Left ventricle myocardium inferior (tissue), 1 donor: Measurements from ENCODE around the gene WSCD2. TPM values are rescaled to one million over a fixed set of nuclear protein-coding genes. Genes with fewer than 3 reads are reported as not detected.

Experiments
- DNase-seq: peaks from one replicate; pipeline ENCODE4 v3.0.0-alpha.2; 2020
- H3K27ac ChIP-seq: fragments of 200-600 bp; replicated peaks from 2 replicates; pipeline ENCODE4 v1.8.0; 2021
- H3K27me3 ChIP-seq: fragments of 200-600 bp; 2 replicates; pipeline ENCODE4 v1.8.0; 2021; ENCODE audit warnings: low read depth
- H3K36me3 ChIP-seq: fragments of 200-600 bp; 2 replicates; pipeline ENCODE4 v1.8.0; 2021
- H3K4me1 ChIP-seq: fragments of 200-600 bp; 2 replicates; pipeline ENCODE4 v1.8.0; 2021
- H3K4me3 ChIP-seq: fragments of 200-600 bp; 2 replicates; pipeline ENCODE4 v1.8.0; 2021; ENCODE audit warnings: mild to moderate bottlenecking, moderate library complexity
- H3K9me3 ChIP-seq: fragments of 200-600 bp; replicated peaks from 2 replicates; pipeline ENCODE4 v1.8.0; 2021
- intact Hi-C: fragments of 100-400 bp; cut with micrococcal nuclease; formaldehyde crosslinking; loops from one replicate; pipeline ENCODE4 v1.11.0; 2022
- total RNA-seq: library from RNA; stranded (reverse); fragmentation: NEBNext Ultra II Directional; extraction: Animal tissue kit (Norgen Biotek cat#: 25700); gene quantifications from one replicate; pipeline ENCODE4 v1.2.1, GENCODE V29; 2021
- TF ChIP-seq, protein P1 (sequence below): fragments of 200-600 bp; IDR thresholded peaks from 2 replicates; pipeline ENCODE4 v1.8.0; 2021; ENCODE audit warnings: antibody characterized with exemption, mild to moderate bottlenecking, borderline replicate concordance
- donor health status: DM: no; HTN: yes; CAD: no; lungs with severe emphysema.

Gene WSCD2
- total RNA-seq, 1 donor from 2014 or later: 0.14 TPM

DNA sequence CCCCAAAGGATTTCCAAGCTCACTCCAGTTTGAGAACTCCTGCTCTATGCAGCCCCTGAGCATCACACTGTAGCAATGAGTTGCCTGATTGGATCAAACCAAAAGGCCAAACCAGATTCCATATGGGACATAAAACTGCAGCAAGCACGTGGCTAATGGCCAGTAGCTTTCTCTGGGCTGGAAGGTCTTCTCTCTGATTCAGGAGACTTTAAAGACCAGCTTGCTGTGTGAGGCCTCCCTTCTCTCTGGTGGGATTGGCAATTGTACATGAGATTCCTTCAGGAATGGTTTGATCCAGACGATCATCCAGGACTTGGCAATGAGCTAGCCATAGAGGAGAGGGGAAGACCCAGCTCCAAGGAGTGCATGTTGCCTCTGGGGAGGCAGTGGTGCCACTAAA, 50.2 kb downstream of the WSCD2 start:
- TF ChIP-seq, protein P1, sequence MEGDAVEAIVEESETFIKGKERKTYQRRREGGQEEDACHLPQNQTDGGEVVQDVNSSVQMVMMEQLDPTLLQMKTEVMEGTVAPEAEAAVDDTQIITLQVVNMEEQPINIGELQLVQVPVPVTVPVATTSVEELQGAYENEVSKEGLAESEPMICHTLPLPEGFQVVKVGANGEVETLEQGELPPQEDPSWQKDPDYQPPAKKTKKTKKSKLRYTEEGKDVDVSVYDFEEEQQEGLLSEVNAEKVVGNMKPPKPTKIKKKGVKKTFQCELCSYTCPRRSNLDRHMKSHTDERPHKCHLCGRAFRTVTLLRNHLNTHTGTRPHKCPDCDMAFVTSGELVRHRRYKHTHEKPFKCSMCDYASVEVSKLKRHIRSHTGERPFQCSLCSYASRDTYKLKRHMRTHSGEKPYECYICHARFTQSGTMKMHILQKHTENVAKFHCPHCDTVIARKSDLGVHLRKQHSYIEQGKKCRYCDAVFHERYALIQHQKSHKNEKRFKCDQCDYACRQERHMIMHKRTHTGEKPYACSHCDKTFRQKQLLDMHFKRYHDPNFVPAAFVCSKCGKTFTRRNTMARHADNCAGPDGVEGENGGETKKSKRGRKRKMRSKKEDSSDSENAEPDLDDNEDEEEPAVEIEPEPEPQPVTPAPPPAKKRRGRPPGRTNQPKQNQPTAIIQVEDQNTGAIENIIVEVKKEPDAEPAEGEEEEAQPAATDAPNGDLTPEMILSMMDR: no peak
- Histone ChIP-seq H3K9me3 (peaks cover 6% of the 10 kb centered on the region), H3K4me1 (no peaks in the 10 kb centered on the region), H3K27ac (no peak overlapping the region), H3K4me3 (no peak overlapping the region), H3K27me3 (peaks cover 5% of the 10 kb centered on the region), H3K36me3 (no peaks in the 10 kb centered on the region)
- no peak for DNase-seq
- intact Hi-C loops: no loop called here

DNA sequence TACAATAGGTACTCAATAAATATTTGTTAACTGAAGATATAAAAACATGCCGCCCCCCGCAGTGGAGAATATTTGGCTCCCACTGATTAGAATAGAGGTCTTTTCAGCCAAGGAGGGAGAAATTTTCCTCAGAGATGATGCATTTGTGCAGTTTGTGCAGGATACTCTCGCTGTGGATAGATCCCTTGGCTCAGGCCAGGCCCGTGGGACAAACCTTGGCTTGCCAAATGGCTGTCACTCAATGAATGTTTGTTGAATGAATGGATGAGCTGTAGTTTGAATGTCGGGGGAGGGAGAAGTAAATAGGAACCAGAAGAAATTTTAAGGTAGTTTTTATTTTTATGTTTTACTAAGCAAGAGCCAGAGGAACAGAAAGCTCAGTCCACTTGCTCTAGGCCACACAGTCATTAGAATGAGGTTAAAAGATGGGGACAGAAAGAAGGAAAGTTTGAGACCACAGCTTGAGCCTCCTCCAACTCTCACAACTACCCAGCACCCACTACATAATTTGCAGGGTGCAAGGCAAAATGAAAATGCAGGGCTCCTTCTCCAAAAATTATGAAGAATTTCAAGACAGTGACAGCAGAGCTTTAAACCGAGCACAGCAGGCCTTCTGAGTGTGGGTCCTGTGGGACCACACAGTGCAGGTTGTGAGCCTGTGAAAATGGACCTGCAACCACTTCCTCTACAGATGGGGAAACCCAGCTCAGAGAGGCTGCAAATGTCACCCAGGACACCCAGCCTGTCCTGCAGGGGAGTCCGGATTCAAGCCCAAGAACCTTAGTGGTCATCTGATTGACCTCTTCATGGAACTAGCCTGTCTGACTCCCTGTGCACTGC, 51.4 kb downstream of the WSCD2 start:
- intact Hi-C loops: no loop called here
- Histone ChIP-seq H3K4me3 (no peak overlapping the region), H3K9me3 (peaks cover 6% of the 10 kb centered on the region), H3K36me3 (no peaks in the 10 kb centered on the region), H3K4me1 (no peaks in the 10 kb centered on the region), H3K27ac (no peak overlapping the region), H3K27me3 (peaks cover 5% of the 10 kb centered on the region)
- DNase-seq: no peak
- TF ChIP-seq, protein P1: no peak

DNA sequence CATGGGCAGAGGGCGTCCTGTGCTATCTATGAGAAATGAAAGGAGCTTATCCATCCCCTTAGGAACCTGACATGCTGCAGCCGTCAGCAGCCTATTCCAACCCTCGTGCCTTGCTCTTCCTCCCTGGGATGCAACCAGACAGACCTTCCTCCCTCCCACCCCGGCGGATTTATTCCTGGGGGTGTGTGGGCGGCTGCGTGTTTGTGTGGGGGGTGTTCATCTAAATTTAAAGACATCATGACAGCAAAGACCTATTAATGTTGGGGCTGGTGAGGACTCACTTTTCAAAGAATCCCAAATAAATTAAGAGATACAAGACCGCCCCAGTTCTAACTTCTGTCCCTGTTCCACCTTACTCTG, 52.0 kb downstream of the WSCD2 start:
- Histone ChIP-seq H3K27ac (no peak overlapping the region), H3K9me3 (peaks cover 6% of the 10 kb centered on the region), H3K27me3 (peaks cover 5% of the 10 kb centered on the region), H3K36me3 (no peaks in the 10 kb centered on the region), H3K4me3 (no peak overlapping the region), H3K4me1 (no peaks in the 10 kb centered on the region)
- intact Hi-C loops: no loop called here
- no peak for DNase-seq
- TF ChIP-seq, protein P1: no peak

DNA sequence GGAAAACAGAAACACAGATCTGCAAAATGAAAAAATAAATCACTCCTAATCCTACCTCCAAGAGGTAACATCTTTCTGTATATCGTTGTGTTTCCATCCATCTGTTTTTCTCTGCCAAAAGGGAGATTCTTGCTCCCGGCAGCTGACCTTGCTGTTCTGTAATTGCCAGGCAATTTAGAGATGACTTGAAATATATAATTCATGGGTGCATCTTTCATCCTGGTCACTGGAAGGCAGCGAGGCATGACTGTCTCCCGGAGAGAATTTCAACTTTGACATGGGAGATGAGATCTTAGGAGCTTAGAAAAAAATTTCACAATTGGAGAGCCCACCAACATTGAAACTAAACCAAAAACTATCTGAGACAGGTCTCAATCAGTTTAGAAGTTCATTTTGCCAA, 53.0 kb downstream of the WSCD2 start:
- no peaks in the 10 kb centered on the region for H3K36me3 ChIP-seq
- H3K27ac ChIP-seq: no peak overlapping the region
- no peak for DNase-seq
- no peak overlapping the region for H3K4me3 ChIP-seq
- no peaks in the 10 kb centered on the region for H3K4me1 ChIP-seq
- TF ChIP-seq, protein P1: no peak
- intact Hi-C loops: no loop called here
- H3K27me3 ChIP-seq: peaks cover 5% of the 10 kb centered on the region
- no peaks in the 10 kb centered on the region for H3K9me3 ChIP-seq

DNA sequence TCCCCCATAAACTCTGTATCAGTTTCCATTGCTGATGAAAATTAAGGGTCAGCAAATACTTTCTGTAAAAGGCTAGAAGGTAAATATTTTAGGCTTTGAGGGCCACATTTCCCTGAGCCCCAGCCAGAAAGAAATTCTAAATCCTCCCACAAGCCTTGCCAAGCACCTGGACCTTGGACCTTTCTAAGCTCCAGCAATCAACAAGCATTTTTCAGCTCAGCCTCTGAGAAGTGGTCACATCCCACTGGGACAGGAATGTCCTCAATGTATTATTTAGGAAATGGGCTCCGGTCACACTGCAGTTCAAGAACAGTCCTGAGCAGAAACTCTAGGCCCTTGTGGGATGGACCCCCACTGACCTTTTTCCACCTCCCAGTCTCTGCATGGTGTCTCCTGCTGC, 55.9 kb downstream of the WSCD2 start:
- DNase-seq: no peak
- H3K27ac ChIP-seq: no peak overlapping the region
- TF ChIP-seq, protein P1: no peak
- no peaks in the 10 kb centered on the region for H3K4me1 ChIP-seq
- no peaks in the 10 kb centered on the region for H3K27me3 ChIP-seq
- H3K36me3 ChIP-seq: no peaks in the 10 kb centered on the region
- intact Hi-C loops: no loop called here
- peaks cover 4% of the 10 kb centered on the region for H3K9me3 ChIP-seq
- H3K4me3 ChIP-seq: no peak overlapping the region
